GM23338 (cell line): ENCODE measurements around the gene ZNF587.
A peak's percentile ranks its signal among the peaks of the same experiment; 100 is the strongest.

ENCODE experiments used
- NANOG ChIP-seq: IDR thresholded peaks from 2 replicates; pipeline ENCODE4 v1.6.1; 2016; ENCODE audit warnings: antibody characterized with exemption, borderline replicate concordance
- POLR2AphosphoS5 ChIP-seq: IDR thresholded peaks from 2 replicates; pipeline ENCODE4 v1.6.1; 2016; ENCODE audit warnings: antibody characterized with exemption, low read depth
- TF ChIP-seq, protein P1 (sequence below), 2 experiments: fragments of 200-600 bp in 1 of 2; sonication (generic) in 1 of 2; conservative IDR thresholded peaks; 2 replicates each; pipeline versions ENCODE4 v1.5.1 to v1.6.1; 2016 to 2017; ENCODE audit warnings: antibody characterized with exemption in 2 of 2, low read depth in 2 of 2, mild to moderate bottlenecking in 2 of 2, moderate library complexity in 1 of 2

DNA sequence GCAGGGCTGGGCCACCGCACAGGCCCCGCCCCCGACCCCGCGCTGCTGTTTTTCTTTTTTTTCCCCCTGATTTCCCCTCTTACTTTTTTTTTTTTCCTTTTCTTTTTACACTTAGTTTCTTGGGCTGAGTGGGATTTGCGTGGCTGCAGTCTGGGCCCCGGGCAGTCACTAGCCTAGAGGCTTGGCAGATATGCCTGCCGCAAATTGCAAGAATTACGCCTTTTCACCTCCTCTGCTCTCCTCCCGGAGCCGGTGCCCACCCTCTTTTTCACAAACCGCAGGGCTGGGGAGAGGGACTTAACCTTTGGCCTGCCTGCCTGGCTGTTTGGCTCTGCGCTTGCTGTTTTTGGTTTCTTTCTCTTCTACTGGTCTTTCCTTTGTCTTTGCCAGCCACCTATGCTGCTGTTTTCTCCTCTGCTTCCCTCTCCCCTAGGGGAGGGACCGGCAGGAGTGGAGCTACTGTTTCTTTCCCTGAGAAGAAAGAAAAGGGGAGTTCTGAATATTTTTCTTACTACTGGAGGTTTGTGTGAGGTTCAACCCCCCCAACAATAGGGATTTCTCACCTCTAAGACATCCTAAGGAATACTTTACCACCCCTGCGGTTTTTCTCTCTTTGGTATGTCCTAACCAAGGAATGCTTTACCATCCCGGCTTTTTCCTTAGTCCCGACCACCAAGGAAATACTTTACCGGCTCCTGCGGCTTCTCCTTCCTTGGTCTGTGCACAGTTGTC, 45.9 kb upstream of the ZNF587 start:
- TF ChIP-seq, protein P1, sequence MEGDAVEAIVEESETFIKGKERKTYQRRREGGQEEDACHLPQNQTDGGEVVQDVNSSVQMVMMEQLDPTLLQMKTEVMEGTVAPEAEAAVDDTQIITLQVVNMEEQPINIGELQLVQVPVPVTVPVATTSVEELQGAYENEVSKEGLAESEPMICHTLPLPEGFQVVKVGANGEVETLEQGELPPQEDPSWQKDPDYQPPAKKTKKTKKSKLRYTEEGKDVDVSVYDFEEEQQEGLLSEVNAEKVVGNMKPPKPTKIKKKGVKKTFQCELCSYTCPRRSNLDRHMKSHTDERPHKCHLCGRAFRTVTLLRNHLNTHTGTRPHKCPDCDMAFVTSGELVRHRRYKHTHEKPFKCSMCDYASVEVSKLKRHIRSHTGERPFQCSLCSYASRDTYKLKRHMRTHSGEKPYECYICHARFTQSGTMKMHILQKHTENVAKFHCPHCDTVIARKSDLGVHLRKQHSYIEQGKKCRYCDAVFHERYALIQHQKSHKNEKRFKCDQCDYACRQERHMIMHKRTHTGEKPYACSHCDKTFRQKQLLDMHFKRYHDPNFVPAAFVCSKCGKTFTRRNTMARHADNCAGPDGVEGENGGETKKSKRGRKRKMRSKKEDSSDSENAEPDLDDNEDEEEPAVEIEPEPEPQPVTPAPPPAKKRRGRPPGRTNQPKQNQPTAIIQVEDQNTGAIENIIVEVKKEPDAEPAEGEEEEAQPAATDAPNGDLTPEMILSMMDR (conservative IDR thresholded peaks at IDR 0.05; ENCODE audit: low read depth in 2 of 2): no peak
- TF ChIP-seq POLR2AphosphoS5: peak; percentile 26; the same call in 1 of the 2 replicates
- no peak for TF ChIP-seq NANOG
